Thyroid gland (tissue), 4 donors: ENCODE results near the gene RPUSD1.

Experiments
- POLR2A ChIP-seq, 2 donors: fragments of 450-650 bp; IDR thresholded peaks; one replicate each; pipeline ENCODE4 v1.6.1; 2017; ENCODE audit warnings: antibody characterized with exemption in 2 of 2, mild to moderate bottlenecking in 2 of 2, moderate library complexity in 1 of 2
- TF ChIP-seq, protein P1 (sequence below), 6 experiments: fragments of 200-600 bp in 3 of 6; fragments of 450-650 bp in 3 of 6; sonication (generic) in 3 of 6; IDR thresholded peaks; one replicate each; pipeline ENCODE4 v1.5.1; 2016 to 2019; ENCODE audit warnings: antibody characterized with exemption in 6 of 6, mild to moderate bottlenecking in 2 of 6, inconsistent platforms in 1 of 6, moderate library complexity in 1 of 6

DNA sequence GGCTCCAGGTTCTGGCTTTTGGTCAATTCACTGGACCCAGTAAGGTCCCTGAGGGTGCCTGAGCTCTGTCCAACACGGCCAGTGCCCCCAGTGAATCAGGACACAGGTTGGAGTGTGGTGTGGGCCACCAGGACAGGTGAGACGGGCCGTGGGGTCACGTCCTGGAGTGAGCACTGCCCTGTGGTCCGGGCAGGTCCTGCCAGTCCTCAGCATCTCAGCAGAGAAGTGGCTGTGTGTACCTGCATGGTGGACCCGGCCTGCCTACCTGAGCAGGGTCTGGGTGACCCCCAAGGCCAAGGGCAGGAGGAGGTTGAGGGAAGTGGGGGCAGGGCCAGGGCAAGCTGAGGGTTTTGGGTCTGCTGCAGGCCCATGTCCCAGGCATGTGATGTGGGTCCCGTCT lies 14.3 kb upstream of the RPUSD1 start:
- TF ChIP-seq, protein P1, sequence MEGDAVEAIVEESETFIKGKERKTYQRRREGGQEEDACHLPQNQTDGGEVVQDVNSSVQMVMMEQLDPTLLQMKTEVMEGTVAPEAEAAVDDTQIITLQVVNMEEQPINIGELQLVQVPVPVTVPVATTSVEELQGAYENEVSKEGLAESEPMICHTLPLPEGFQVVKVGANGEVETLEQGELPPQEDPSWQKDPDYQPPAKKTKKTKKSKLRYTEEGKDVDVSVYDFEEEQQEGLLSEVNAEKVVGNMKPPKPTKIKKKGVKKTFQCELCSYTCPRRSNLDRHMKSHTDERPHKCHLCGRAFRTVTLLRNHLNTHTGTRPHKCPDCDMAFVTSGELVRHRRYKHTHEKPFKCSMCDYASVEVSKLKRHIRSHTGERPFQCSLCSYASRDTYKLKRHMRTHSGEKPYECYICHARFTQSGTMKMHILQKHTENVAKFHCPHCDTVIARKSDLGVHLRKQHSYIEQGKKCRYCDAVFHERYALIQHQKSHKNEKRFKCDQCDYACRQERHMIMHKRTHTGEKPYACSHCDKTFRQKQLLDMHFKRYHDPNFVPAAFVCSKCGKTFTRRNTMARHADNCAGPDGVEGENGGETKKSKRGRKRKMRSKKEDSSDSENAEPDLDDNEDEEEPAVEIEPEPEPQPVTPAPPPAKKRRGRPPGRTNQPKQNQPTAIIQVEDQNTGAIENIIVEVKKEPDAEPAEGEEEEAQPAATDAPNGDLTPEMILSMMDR (IDR thresholded peaks at IDR 0.05) = no peak
- TF ChIP-seq POLR2A (IDR thresholded peaks at IDR 0.05) = no peak
